GM18861 (cell line): ENCODE results near the gene BLOC1S1.

Source experiments
- ATAC-seq: cut with Tn5 transposase; IDR thresholded peaks from one replicate; pipeline ENCODE4 v1.9.1; 2021; ENCODE audit not compliant: unreplicated experiment

Gene BLOC1S1

GRCh38 chr12:55708695-55709233 lies 7.1 kb upstream of the BLOC1S1 start:
- ATAC-seq = no peak

GRCh38 chr12:55711786-55712553 lies 3.9 kb upstream of the BLOC1S1 start:
- no peak for ATAC-seq

DNA sequence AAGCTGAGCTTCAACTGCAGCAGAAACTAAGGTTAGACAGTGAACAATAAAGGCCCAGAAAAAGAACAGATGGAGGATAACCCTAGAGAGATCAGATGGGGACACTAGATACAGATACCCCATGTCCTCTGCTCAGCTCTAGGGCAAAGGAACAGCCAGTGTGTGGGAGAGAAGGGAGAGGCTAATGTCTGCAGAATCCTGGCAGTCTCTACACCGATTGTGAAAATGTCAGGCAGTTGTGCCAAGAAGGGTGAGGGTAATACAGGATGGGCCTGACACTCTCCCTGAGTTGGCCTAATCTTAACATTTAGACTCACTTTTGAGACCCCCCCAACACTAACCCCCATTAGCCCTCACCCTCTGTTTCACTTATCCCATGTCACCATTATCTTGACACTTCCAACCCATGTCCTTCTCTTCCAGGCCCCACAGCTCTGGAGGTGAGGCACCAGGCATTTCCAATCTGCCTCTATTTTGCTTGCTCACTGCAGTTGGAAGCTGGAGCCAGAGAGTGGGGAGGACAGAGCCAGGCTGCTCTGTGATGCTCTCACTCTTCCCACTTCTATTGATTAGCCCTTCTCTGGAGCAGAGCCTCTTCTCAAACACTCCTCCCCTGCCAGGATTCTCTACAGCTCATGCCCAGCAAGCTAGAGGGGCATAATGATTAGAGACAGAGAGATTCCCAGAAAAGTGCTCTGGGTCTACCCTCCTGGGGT lies 3.0 kb upstream of the BLOC1S1 start:
- ATAC-seq = no peak

DNA sequence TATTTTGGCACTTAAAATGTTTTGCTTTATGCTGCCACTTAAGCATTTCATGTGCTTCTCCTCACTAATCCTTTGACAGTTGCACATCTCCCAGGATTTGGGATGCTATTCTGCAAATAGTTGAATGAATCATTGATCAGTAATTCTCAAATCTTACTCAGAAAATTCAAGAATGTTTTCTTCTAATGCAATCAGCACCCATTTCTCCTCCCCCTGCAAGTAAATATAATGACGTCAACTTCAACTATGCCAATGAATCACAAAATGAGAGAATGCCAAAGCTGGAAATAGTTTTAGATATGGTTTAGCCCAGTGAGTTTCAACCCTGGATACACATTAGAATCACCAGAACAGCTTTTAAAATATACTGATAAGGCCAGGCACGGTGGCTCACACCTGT lies 2.1 kb upstream of the BLOC1S1 start:
- no peak for ATAC-seq

DNA sequence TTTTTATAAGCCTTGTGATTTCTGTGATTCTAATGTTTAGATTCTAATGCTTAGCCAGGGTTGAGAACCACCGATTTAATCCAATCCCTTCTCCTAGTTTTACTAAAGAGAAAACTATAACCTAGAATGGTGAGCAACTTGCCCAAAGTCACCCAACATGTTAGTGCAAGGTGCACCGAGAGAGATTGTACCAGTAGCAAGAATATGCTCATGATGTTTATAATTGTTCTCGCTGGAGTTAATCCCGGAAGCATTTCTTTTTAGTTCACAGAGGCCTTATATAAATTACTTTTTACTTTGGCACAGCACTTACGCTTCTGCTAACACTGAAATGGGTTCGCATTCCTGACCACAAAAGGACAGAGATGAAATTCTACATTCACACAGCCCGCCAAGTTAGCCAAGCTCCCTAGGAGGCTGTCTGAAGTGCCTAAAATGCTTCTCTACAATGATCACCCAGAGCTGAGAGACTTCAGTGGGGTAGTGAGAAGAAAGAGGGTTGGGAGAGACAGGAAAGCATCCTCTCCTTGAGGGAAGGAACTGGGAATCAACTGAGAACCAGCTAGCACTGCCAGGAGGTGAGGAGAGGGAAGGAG lies 579 bp upstream of the BLOC1S1 start:
- ATAC-seq = no peak

DNA sequence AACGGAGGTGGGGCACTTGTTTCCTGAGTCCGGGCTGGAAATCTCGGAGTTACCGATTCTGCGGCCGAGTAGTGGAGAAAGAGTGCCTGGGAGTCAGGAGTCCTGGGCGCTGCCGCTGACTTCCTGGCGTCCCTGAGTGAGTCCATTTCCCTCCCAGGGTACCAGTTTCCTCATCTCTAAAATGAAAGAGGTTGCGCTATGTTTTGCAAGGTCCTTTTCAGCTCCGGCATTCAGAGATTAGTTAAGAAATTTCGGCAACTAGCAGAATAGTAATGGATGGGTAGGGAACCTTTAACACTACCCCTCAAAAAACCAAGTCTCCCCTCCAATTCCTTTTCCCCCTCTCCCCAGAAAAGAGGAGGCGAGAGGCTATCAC lies 724 bp downstream of the BLOC1S1 start:
- ATAC-seq = no peak

DNA sequence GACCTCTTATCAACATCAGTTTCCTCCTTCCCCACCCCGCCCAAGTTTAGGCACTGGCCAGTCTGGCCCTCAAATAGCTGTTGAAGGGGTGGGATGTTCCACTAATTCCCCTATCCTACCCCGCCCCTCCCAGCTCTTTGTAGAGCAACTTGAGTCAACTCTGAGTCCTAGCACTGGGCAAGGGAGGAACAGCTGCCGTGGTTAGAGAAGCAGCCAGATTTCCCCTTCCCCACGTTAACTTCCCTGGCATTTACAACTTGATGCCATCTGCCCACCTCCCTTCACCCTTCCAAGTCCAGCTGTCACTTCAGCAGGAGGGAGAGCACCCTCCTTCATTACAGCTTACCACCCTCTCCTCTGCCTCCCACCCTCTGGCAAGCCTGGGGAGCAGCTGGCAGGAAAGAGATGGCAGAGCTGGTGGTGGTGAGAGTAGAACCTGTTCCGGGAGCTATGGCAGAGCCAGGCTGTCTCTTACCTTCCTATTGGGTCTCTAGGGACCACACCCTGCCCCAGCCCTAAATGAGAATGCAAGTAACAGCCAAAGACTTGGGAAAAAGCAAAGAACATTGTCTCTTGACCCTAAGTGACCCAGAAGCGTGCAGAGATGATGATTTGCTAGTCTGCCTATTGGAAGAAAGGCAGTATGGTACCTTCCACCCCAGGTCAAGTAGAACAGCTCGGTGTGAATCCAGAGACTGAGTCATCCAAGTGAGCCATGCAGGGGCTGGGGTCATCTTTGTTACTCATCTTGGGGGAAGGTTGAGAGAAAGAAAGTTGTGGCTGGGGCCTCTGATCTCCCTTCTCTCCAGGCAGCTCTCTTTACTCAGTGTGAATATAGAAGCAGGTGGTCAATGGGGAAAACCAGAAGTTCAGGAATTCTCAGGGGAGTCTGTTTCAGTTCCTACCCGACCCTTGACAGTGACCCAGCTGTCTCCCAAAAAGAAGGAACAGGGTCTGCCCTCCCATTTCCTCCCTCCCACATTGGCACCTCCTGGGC lies 1.5 kb downstream of the BLOC1S1 start:
- ATAC-seq = no peak

DNA sequence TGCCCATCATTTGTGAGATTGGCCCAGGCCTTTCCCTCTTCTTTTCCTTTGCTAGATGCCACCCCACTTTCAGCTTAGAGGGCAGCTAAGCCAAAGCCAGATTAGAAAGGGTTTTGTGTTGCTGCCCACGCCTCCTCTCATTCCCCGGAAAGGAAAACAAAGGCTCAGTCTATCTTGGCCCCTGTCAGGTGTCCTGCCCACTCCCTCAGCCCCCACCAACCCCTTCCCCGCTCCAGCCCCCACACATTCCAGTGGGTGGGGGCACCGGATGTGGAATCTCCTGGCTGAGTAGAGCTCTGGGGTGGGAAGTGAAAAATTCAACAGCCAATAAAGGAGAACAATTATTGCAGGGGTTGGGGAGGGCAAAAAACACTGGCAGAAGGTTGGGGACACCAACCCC lies 2.2 kb downstream of the BLOC1S1 start:
- no peak for ATAC-seq

DNA sequence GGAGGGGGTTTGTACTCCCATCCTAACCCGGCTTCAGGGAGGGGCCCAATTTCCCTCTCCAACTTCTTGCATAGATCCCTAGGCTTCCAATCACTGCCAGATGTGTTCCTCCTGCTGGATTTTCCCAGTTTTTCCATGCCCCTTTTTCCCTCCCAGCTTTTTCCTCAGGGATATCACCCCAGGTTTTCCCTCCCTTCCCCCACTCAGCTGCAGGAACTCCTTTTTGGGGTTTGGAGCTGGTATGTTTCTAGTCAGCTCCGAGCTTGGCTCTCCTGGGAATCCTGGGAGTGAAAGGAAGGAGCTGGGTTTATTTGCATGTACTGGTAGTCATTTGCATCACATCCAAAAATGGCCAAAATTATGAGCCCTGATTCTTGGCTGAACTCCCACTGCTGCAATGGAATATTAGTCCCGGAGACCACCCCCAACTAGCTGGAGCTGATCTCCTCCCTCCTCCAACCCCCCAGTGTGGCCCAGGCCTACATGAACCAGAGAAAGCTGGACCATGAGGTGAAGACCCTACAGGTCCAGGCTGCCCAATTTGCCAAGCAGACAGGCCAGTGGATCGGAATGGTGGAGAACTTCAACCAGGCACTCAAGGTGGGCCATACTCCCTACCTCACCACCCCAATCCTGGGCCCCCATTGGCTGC lies 2.9 kb downstream of the BLOC1S1 start:
- ATAC-seq = no peak

DNA sequence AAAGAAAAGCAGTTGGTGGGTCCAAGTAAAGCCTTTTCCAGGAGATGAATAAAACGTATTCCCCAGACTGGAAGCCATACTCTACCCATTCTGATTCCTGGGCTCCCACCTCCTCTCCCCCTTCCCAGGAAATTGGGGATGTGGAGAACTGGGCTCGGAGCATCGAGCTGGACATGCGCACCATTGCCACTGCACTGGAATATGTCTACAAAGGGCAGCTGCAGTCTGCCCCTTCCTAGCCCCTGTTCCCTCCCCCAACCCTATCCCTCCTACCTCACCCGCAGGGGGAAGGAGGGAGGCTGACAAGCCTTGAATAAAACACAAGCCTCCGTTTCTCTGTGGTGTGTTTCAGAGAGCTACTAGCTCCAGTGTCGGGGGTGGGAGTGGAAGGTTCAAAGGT lies 3.5 kb downstream of the BLOC1S1 start:
- no peak for ATAC-seq

GRCh38 chr12:55720071-55720564 lies 4.3 kb downstream of the BLOC1S1 start, which contains the start of gene RDH5:
Gene RDH5, plus strand, starts transcription at chr12:55720393. Its CDS starts 792 bp downstream, at chr12:55721185.
- ATAC-seq = no peak

DNA sequence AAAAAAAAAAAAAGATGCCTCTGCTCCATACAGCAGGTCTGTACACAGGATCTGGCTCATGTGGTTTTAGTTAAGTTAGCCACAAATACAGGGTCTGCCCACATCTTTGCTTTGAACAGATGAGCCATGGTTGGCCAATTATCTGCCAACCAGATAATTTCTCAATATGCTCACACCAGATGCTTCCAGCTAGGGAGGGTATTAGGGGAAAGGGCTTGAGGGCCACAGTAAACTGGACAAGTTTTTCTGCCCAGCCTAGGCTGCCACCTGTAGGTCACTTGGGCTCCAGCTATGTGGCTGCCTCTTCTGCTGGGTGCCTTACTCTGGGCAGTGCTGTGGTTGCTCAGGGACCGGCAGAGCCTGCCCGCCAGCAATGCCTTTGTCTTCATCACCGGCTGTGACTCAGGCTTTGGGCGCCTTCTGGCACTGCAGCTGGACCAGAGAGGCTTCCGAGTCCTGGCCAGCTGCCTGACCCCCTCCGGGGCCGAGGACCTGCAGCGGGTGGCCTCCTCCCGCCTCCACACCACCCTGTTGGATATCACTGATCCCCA lies 5.1 kb downstream of the BLOC1S1 start:
- ATAC-seq = no peak

DNA sequence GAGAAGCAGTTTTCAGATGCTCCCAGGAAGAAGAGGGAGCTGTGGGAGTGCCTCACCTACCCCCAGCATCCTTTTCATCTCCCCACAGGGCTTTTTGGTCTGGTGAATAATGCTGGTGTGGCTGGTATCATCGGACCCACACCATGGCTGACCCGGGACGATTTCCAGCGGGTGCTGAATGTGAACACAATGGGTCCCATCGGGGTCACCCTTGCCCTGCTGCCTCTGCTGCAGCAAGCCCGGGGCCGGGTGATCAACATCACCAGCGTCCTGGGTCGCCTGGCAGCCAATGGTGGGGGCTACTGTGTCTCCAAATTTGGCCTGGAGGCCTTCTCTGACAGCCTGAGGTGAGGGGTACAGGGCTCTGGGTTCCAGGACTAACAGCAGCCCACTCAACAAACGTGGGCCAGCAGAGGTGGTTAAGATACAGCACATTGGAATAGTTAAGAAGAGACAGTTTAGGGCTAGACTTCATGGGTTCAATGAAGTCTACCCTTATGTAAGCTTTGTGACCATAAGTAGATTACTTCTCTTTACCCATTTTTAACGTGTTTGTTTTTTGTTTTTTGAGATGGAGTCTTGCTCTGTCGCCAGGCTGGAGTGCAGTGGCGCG lies 5.9 kb downstream of the BLOC1S1 start:
- ATAC-seq = no peak

DNA sequence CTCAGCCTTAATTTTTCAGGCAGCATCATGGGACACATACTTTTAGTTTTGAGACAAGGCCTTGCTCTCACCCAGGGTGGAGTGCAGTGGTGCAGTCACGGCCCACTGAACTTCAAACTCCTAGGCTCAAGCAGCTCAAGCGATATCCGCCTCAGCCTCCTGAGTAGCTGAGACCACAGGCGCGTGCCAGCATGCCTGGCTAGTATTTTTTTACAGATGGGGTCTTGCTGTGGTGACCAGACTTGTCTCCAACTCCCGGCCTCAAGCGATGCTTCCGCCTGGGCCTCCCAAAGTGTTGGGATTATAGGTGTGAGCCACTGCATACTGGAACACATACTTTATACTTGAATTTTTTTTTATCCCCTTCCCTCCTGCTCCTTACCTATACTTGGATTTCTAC lies 7.1 kb downstream of the BLOC1S1 start:
- no peak for ATAC-seq

DNA sequence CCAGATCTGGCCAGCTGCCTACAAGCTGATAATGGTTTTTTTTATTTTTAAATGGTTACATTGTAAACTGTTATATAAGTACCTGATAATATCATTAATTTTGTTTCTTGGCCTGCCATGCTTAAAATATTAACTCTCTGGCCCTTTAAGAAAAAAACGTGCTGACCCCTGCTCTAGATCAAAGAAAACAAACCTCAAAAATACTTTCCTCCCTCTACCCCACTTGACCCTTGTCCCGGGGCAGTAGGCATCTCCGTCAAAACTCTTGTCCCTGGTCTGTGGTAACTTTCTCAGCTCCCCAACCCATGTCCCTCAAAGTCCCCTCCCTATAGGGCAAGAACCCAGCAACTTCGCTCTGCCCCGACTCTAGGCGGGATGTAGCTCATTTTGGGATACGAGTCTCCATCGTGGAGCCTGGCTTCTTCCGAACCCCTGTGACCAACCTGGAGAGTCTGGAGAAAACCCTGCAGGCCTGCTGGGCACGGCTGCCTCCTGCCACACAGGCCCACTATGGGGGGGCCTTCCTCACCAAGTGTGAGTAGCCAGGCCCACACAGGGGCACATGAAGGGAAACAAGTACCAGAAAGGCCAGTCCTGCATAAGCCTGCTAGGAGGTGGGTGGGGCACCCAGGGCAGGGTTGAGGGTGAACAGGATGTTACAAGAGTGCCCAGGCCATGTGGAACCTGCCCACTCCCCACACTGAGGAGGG lies 7.8 kb downstream of the BLOC1S1 start:
- ATAC-seq = no peak

GRCh38 chr12:55724226-55724939 lies 8.5 kb downstream of the BLOC1S1 start:
- ATAC-seq = no peak

GRCh38 chr12:55724940-55725309 lies 9.1 kb downstream of the BLOC1S1 start:
- ATAC-seq = no peak

DNA sequence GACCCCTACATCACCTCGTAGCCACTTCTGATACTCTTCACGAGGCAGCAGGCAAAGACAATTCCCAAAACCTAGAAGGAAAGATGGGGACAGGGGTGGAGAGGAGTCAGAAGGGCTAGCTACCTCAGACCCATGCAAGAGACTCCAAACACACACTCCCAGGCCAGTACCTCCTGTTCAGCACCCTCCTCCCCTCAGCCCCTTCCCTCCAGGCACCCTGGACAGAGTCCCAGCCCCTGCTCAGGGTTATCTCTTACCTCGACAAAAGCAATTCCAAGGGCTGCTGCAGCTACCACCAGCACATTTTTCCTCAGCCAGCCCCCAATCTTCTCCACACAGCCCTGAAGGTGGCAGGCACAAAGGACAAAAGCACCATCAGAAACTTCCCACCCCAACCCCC lies 9.7 kb downstream of the BLOC1S1 start:
- no peak for ATAC-seq
